Ishikawa (cell line): ENCODE measurements around the gene ROBO2.

Source experiments
- CEBPB ChIP-seq: IDR thresholded peaks from 2 replicates; pipeline ENCODE4 v1.6.1; 2012
- CREB1 ChIP-seq: IDR thresholded peaks from 2 replicates; pipeline ENCODE4 v1.6.1; 2012; ENCODE audit warnings: low read depth
- EGR1 ChIP-seq: IDR thresholded peaks from 2 replicates; pipeline ENCODE4 v1.6.1; 2012
- EP300 ChIP-seq: IDR thresholded peaks from 2 replicates; pipeline ENCODE4 v1.6.1; 2012; ENCODE audit warnings: borderline replicate concordance
- FOXM1 ChIP-seq: IDR thresholded peaks from 2 replicates; pipeline ENCODE4 v1.6.1; 2012; ENCODE audit warnings: low read depth, borderline replicate concordance
- NFIC ChIP-seq: IDR thresholded peaks from 2 replicates; pipeline ENCODE4 v1.6.1; 2012
- RAD21 ChIP-seq: IDR thresholded peaks from 2 replicates; pipeline ENCODE4 v1.6.1; 2012; ENCODE audit warnings: low read depth
- TAF1 ChIP-seq: IDR thresholded peaks from 2 replicates; pipeline ENCODE4 v1.6.1; 2012; ENCODE audit warnings: low read depth, mild to moderate bottlenecking
- TEAD4 ChIP-seq: IDR thresholded peaks from 2 replicates; pipeline ENCODE4 v1.6.1; 2012
- YY1 ChIP-seq: IDR thresholded peaks from 2 replicates; pipeline ENCODE4 v1.6.1; 2012; ENCODE audit warnings: low read depth
- ZBTB7A ChIP-seq: IDR thresholded peaks from 2 replicates; pipeline ENCODE4 v1.6.1; 2012; ENCODE audit warnings: low read depth
- TF ChIP-seq, protein P1 (sequence below): IDR thresholded peaks from 2 replicates; pipeline ENCODE4 v1.6.1; 2012
- TF ChIP-seq, protein P2 (sequence below): IDR thresholded peaks from 2 replicates; pipeline ENCODE4 v1.6.1; 2012
- TF ChIP-seq, protein P3 (sequence below): IDR thresholded peaks from 2 replicates; pipeline ENCODE4 v1.6.1; 2012; ENCODE audit warnings: low read depth, mild to moderate bottlenecking

DNA sequence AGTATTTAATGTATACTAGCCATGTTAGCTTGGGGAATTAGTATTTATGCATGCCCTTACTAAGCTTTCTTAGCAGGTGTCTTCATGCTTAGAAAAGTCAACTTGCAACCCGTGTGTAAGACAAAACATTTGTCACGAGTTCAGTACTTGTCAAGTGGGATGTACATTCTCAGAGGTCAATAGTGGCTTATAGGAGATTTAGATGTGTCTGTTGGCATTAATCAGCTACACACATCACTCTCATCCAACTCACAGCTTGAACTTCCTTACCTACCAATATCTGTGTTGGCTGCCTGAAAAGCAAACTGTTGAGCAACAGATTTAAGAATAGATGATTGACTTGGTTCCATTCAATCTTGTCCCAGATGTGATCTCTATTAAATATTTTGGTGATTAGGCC lies 109.5 kb downstream of the ROBO2 start:
- TF ChIP-seq, protein P1, sequence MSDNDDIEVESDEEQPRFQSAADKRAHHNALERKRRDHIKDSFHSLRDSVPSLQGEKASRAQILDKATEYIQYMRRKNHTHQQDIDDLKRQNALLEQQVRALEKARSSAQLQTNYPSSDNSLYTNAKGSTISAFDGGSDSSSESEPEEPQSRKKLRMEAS: no peak
- TF ChIP-seq YY1 (no peak), RAD21 (no peak), EP300 (no peak), NFIC (no peak), CEBPB (no peak), FOXM1 (no peak), EGR1 (no peak), CREB1 (no peak), ZBTB7A (no peak), TEAD4 (no peak), TAF1 (no peak)
- TF ChIP-seq, protein P2, sequence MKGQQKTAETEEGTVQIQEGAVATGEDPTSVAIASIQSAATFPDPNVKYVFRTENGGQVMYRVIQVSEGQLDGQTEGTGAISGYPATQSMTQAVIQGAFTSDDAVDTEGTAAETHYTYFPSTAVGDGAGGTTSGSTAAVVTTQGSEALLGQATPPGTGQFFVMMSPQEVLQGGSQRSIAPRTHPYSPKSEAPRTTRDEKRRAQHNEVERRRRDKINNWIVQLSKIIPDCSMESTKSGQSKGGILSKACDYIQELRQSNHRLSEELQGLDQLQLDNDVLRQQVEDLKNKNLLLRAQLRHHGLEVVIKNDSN: no peak
- TF ChIP-seq, protein P3, sequence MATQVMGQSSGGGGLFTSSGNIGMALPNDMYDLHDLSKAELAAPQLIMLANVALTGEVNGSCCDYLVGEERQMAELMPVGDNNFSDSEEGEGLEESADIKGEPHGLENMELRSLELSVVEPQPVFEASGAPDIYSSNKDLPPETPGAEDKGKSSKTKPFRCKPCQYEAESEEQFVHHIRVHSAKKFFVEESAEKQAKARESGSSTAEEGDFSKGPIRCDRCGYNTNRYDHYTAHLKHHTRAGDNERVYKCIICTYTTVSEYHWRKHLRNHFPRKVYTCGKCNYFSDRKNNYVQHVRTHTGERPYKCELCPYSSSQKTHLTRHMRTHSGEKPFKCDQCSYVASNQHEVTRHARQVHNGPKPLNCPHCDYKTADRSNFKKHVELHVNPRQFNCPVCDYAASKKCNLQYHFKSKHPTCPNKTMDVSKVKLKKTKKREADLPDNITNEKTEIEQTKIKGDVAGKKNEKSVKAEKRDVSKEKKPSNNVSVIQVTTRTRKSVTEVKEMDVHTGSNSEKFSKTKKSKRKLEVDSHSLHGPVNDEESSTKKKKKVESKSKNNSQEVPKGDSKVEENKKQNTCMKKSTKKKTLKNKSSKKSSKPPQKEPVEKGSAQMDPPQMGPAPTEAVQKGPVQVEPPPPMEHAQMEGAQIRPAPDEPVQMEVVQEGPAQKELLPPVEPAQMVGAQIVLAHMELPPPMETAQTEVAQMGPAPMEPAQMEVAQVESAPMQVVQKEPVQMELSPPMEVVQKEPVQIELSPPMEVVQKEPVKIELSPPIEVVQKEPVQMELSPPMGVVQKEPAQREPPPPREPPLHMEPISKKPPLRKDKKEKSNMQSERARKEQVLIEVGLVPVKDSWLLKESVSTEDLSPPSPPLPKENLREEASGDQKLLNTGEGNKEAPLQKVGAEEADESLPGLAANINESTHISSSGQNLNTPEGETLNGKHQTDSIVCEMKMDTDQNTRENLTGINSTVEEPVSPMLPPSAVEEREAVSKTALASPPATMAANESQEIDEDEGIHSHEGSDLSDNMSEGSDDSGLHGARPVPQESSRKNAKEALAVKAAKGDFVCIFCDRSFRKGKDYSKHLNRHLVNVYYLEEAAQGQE: no peak
